Measurements from ENCODE around the gene COL5A3.

DNA sequence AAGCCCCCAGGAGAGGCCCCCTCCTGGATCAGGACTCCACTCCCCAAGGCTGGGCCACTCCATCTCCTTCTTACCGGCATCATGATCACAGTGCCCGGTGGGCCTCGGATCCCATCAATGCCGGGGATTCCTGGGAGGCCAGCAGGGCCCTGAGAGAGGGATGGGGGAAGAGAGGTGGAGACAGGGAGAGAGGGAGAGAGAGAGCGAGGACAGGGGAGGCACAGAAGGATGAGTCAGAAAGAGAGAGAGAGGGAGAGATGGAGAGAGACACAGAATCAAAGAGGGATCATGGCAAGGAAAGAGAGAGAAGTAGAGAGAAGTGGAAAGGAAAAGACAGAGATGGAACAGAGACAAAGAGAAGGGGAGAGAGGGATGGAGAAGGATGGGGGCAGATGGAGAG lies 13.8 kb downstream of the COL5A3 start:
- TF ChIP-seq, protein P1, sequence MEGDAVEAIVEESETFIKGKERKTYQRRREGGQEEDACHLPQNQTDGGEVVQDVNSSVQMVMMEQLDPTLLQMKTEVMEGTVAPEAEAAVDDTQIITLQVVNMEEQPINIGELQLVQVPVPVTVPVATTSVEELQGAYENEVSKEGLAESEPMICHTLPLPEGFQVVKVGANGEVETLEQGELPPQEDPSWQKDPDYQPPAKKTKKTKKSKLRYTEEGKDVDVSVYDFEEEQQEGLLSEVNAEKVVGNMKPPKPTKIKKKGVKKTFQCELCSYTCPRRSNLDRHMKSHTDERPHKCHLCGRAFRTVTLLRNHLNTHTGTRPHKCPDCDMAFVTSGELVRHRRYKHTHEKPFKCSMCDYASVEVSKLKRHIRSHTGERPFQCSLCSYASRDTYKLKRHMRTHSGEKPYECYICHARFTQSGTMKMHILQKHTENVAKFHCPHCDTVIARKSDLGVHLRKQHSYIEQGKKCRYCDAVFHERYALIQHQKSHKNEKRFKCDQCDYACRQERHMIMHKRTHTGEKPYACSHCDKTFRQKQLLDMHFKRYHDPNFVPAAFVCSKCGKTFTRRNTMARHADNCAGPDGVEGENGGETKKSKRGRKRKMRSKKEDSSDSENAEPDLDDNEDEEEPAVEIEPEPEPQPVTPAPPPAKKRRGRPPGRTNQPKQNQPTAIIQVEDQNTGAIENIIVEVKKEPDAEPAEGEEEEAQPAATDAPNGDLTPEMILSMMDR (conservative IDR thresholded peaks at IDR 0.05; ENCODE audit: low read depth, low read length), result no peak
- no peak for TF ChIP-seq EZH2 (IDR thresholded peaks at IDR 0.05; ENCODE audit: low read length, unreplicated experiment)
